HG03432 (cell line): ENCODE measurements around the gene PGD.
"Not testable (repeated sequence)": the region's sequence is repeated elsewhere in the genome, so short reads cannot be mapped to it uniquely, and the experiment has no call there.

Experiments
- ATAC-seq: cut with Tn5 transposase; IDR thresholded peaks from one replicate; pipeline ENCODE4 v1.9.1; 2021; ENCODE audit warnings: mild to moderate bottlenecking, moderate library complexity; ENCODE audit not compliant: unreplicated experiment

Gene PGD

GRCh38 chr1:10398278-10398733 lies 558 bp upstream of the PGD start:
- no peak for ATAC-seq

GRCh38 chr1:10399444-10399941 lies 629 bp downstream of the PGD start:
- no peak for ATAC-seq

- no peak for ATAC-seq
These were observed 1.1 kb downstream of the PGD start for GRCh38 chr1:10400013-10400412.

- ATAC-seq: no peak
These were observed 2.4 kb downstream of the PGD start for GRCh38 chr1:10401281-10401680.

- no peak for ATAC-seq
These were observed 3.9 kb downstream of the PGD start for GRCh38 chr1:10402729-10403274.

GRCh38 chr1:10407201-10407600 lies 8.3 kb downstream of the PGD start:
- ATAC-seq: no peak

- ATAC-seq: no peak
These were observed 16.5 kb downstream of the PGD start for GRCh38 chr1:10415211-10415930.

GRCh38 chr1:10415967-10416366 lies 17.1 kb downstream of the PGD start:
- not testable (repeated sequence) for ATAC-seq

- not testable (repeated sequence) for ATAC-seq
These were observed 19.9 kb downstream of the PGD start for GRCh38 chr1:10418741-10419140.

- ATAC-seq: no peak
These were observed 20.5 kb downstream of the PGD start for GRCh38 chr1:10419351-10419750.

- ATAC-seq: no peak
These were observed 22.8 kb downstream of the PGD start for GRCh38 chr1:10421637-10422036.

- ATAC-seq: no peak
These were observed 25.2 kb downstream of the PGD start for GRCh38 chr1:10424034-10424433.

GRCh38 chr1:10424651-10425050 lies 25.8 kb downstream of the PGD start:
- no peak for ATAC-seq

GRCh38 chr1:10425826-10426534 lies 27.1 kb downstream of the PGD start:
- ATAC-seq: not testable (repeated sequence)

GRCh38 chr1:10426535-10426848 lies 27.6 kb downstream of the PGD start:
- ATAC-seq: not testable (repeated sequence)

- ATAC-seq: no peak
These were observed 30.1 kb downstream of the PGD start for GRCh38 chr1:10428984-10429383.

GRCh38 chr1:10429868-10430215 lies 31.0 kb downstream of the PGD start:
- ATAC-seq: no peak

- ATAC-seq: peak; percentile 87
These were observed 31.6 kb downstream of the PGD start, which contains the start of gene CENPS for GRCh38 chr1:10430216-10431069. Gene CENPS (plus strand): TSS chr1:10430433. CDS start chr1:10430518, 85 bp downstream.

- ATAC-seq: no peak
These were observed 32.3 kb downstream of the PGD start for GRCh38 chr1:10431070-10431730.

GRCh38 chr1:10432910-10433700 lies 34.2 kb downstream of the PGD start:
- ATAC-seq: no peak
